ENCODE measurements around the gene PLTP.

DNA sequence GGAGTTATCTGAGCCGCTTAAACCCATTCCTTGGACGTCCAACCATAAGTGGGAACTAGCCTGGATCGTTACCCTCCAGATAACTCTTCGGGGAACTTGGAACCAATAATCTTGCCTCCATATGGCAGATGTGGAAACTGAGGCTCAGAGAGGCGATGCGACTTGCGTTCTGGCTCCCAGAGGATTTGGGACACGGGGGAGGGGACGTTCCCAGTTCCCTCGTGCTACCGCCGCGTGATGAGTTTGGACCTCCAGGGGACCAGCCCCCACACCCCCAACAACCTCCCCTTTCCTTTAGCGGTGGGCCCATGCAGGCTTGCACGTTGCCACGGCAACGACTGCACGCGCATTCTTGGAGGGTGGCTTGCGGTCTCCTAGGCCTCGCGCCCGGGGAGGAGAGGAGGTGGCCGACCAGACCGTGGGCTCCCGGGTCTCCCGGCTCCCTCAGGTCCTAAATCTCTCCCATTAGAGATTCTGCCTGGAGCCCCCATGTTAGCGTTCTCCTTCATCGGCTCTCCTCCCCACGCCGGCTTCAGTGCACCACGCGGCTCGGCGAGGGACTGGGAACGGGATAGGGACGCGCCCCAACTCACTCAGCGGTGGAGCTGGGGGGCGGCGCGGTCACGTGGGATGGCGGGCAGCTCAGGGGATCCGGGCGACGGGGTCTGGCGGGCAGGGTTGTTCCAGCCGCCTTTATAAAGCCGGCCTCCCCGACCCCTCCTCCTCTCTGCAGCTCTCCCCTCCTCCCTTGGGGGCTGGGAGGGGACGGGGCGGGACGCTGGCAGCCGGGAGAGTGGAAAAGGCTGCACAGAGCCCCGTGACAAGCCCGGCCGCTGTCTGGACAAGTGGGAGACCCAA is at the start of gene PLTP:
- TF ChIP-seq CTCF (IDR thresholded peaks at IDR 0.05; ENCODE audit: poor library complexity, severe bottlenecking) (no peak), POLR2AphosphoS5 (IDR thresholded peaks at IDR 0.05) (no peak), SMC3 (conservative IDR thresholded peaks at IDR 0.05; ENCODE audit: poor library complexity) (no peak)

All from neural cell (in vitro differentiated cells).